Measurements from ENCODE around the gene CPLX1. TPM values are rescaled to one million over a fixed set of nuclear protein-coding genes. Genes with fewer than 3 reads are reported as not detected.

The CPLX1 gene
- total RNA-seq, 6 experiments from 2014 or later: 0.12 to 0.32 (median 0.20) TPM; not detected in 1

DNA sequence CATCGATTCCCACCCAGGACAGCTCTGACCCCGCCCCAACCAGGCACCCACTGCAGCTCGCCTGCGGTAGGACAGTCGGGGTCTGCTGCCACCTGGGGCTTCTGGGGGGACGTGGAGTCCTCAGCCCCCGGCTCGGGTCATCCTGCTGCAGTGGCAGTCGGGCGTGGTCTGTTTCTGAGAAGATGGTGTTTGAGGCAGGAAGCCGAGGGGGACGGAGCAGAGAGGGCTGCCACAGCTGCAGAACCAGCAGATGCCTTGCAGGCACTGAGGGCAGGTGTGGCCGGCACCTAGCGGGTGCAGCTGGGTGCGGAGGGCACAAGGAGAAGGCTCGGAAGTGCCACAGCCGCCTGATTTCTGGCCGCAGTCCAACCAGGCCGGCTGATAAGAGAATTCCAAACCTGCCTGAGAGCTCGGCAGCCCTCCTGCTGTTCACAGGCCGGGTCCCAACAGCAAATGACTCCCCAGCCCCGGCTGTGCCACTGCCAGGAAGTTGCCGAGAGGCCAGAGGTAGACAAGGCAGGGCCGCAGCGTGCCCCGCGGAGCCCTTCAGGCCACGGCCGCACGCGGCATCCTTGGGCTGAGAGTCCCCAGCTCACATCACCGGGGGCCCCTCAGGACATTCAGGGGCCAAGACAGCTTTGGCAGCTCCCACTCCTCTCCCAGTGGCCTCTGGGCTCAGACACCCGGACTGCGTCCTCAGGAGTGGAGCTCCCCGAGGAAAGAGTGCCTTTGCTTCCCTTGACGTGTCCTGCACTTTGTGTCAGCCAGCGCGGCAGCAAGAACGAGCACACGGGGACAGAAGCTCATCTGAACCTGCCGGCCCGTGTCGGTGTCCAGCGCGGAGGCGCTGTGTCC is 9.4 kb upstream of the CPLX1 start:
- no peak for TF ChIP-seq CTCF (IDR thresholded peaks at IDR 0.05)

GRCh38 chr4:834368-835147 is 8.6 kb upstream of the CPLX1 start:
- Mint-ChIP-seq H3K4me3 (no peak overlapping the region), H3K27me3 (ENCODE audit: insufficient read depth) (peaks cover 10% of the 10 kb centered on the region), H3K4me1 (ENCODE audit: low read depth) (no peaks in the 10 kb centered on the region), H3K27ac (no peak overlapping the region), H3K36me3 (ENCODE audit: low read depth) (peaks cover 19% of the 10 kb centered on the region), H3K9me3 (peaks cover 36% of the 10 kb centered on the region)
- DNase-seq: no peak
- TF ChIP-seq CTCF (IDR thresholded peaks at IDR 0.05): no peak

More for the DNA sequence above, 9.4 kb upstream of the CPLX1 start:
- H3K27me3 Mint-ChIP-seq (ENCODE audit: insufficient read depth): peaks cover 9% of the 10 kb centered on the region
- no peak overlapping the region for H3K4me3 Mint-ChIP-seq
- H3K27ac Mint-ChIP-seq: no peak overlapping the region
- H3K4me1 Mint-ChIP-seq (ENCODE audit: low read depth): no peaks in the 10 kb centered on the region
- no peak for DNase-seq
- H3K9me3 Mint-ChIP-seq: peaks cover 43% of the 10 kb centered on the region
- H3K36me3 Mint-ChIP-seq (ENCODE audit: low read depth): peaks cover 26% of the 10 kb centered on the region

- peaks cover 30% of the 10 kb centered on the region for H3K9me3 Mint-ChIP-seq
- TF ChIP-seq CTCF (IDR thresholded peaks at IDR 0.05): no peak
- H3K4me3 Mint-ChIP-seq: no peak overlapping the region
These were observed 7.9 kb upstream of the CPLX1 start for GRCh38 chr4:833731-834367.

DNA sequence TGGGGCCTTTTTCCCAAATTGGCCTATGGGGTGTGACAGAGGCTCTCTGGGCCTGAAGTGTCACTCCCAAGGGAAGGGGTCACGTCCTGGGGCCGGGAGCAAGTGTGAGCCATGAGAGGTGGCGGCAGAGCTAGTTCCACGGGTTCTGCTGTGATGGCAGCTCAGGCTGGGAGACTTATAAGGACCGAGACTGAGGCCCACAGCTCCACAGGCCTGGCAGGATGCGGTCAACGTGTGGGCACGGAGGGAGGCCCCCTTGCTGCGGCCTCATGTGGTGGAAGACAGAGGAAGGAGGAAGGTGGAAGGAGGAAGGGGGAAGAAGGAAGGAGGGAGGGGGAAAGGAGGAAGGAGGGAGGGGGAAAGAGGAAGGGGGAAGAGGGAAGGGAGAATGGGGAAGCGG is 7.2 kb upstream of the CPLX1 start:
- peaks cover 12% of the 10 kb centered on the region for H3K36me3 Mint-ChIP-seq (ENCODE audit: low read depth)
- no peak overlapping the region for H3K4me3 Mint-ChIP-seq
- DNase-seq: no peak
- H3K27ac Mint-ChIP-seq: no peak overlapping the region
- H3K4me1 Mint-ChIP-seq (ENCODE audit: low read depth): no peaks in the 10 kb centered on the region
- H3K27me3 Mint-ChIP-seq (ENCODE audit: insufficient read depth): peaks cover 15% of the 10 kb centered on the region
- no peak for TF ChIP-seq CTCF (IDR thresholded peaks at IDR 0.05)
- peaks cover 25% of the 10 kb centered on the region for H3K9me3 Mint-ChIP-seq

More at GRCh38 chr4:833731-834367, 7.9 kb upstream of the CPLX1 start:
- H3K27ac Mint-ChIP-seq: no peak overlapping the region
- H3K4me1 Mint-ChIP-seq (ENCODE audit: low read depth): no peaks in the 10 kb centered on the region
- H3K27me3 Mint-ChIP-seq (ENCODE audit: insufficient read depth): peaks cover 10% of the 10 kb centered on the region
- H3K36me3 Mint-ChIP-seq (ENCODE audit: low read depth): peaks cover 16% of the 10 kb centered on the region
- no peak for DNase-seq

GRCh38 chr4:832536-832935 is 6.6 kb upstream of the CPLX1 start:
- H3K4me1 Mint-ChIP-seq (ENCODE audit: low read depth): no peaks in the 10 kb centered on the region
- peaks cover 19% of the 10 kb centered on the region for H3K9me3 Mint-ChIP-seq
- DNase-seq: no peak
- peaks cover 17% of the 10 kb centered on the region for H3K27me3 Mint-ChIP-seq (ENCODE audit: insufficient read depth)
- H3K4me3 Mint-ChIP-seq: no peak overlapping the region
- H3K27ac Mint-ChIP-seq: no peak overlapping the region
- no peak for TF ChIP-seq CTCF (IDR thresholded peaks at IDR 0.05)
- H3K36me3 Mint-ChIP-seq (ENCODE audit: low read depth): peaks cover 6% of the 10 kb centered on the region

All from HFFc6 (cell line).